Stimulated activated CD4-positive, alpha-beta T cell treated with anti-CD3 and anti-CD28 coated beads, Interleukin-12 subunit alpha, Interleukin-12 subunit beta, amount 100 ng/mL, for 24 hours (primary cell): ENCODE results near the gene MMP27.
"Not testable (repeated sequence)": the region's sequence is repeated elsewhere in the genome, so short reads cannot be mapped to it uniquely, and the experiment has no call there.

Source experiments
- DNase-seq, 2 experiments: peaks; one replicate each; pipeline ENCODE4 v3.0.0-alpha.2; 2020; ENCODE audit warnings: low read depth in 2 of 2

MMP27 gene, protein sequence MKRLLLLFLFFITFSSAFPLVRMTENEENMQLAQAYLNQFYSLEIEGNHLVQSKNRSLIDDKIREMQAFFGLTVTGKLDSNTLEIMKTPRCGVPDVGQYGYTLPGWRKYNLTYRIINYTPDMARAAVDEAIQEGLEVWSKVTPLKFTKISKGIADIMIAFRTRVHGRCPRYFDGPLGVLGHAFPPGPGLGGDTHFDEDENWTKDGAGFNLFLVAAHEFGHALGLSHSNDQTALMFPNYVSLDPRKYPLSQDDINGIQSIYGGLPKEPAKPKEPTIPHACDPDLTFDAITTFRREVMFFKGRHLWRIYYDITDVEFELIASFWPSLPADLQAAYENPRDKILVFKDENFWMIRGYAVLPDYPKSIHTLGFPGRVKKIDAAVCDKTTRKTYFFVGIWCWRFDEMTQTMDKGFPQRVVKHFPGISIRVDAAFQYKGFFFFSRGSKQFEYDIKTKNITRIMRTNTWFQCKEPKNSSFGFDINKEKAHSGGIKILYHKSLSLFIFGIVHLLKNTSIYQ

DNA sequence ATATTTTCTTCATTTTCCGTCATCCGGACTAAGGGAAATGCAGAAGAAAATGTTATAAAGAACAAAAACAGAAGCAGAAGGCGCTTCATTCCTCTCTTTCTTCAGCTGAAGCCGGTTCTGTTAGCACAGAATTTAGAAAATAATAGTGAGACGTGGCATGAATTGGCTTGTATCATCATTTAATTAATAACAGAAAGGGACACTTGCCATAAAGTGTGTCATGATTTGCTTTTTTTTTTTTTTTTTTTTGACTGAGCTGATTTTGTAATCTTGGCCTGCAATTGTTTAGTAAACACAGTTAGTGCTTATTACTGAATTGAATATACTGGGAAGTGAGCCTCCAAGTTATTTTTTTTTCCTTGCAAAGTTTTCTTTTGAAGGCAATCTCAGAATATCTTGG, at the start of gene MMP27:
MMP27 (minus strand) TSS at position 144 of the 400 bp plus-strand sequence; CDS start at position 89, 55 bp downstream.
- no peak for DNase-seq

DNA sequence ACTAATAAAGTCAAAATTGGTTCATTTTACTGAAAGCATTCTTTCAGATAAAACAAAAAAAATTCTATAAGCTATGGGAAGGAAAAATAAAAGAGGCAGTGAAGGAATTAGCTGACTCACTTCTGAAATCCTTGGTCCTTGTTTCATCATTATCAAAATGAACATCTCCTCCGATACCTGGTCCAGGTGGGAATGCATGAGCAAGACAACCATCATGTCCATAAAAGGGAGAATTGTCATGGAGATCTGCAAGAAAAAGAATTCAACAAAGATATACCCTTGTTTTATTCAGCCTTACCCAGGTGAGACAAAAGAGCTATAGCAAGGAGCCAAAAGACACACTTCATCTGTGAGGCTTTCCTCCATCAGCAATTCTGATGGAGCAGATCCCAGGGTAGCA, 47.7 kb upstream of the MMP27 start:
- no peak for DNase-seq

- no peak for DNase-seq
Observed at GRCh38 chr11:102751673-102752072, 46.1 kb upstream of the MMP27 start.

GRCh38 chr11:102749101-102749722, 43.6 kb upstream of the MMP27 start:
- DNase-seq, result no peak

DNA sequence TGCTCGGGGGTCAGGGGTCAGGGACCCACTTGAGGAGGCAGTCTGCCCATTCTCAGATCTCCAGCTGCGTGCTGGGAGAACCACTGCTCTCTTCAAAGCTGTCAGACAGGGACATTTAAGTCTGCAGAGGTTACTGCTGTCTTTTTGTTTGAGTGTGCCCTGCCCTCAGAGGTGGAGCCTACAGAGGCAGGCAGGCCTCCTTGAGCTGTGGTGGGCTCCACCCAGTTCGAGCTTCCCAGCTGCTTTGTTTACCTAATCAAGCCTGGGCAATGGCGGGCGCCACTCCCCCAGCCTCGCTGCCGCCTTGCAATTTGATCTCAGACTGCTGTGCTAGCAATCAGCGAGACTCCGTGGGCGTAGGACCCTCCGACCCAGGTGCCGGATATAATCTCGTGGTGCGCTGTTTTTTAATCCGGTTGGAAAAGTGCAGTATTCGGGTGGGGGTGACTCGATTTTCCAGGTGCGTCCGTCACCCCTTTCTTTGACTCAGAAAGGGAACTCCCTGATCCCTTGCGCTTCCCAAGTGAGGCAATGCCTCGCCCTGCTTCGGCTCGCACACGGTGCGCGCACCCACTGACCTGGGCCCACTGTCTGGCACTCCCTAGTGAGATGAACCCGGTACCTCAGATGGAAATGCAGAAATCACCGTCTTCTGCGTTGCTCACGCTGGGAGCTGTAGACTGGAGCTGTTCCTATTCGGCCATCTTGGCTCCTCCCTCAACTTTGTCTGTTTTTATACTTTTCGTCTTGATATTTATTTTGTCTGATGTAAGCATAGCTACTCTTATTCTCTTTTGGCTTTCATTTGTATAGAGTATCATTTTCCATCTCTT, 41.4 kb upstream of the MMP27 start:
- not testable (repeated sequence) for DNase-seq

- no peak for DNase-seq
Observed at GRCh38 chr11:102734650-102735049, 29.1 kb upstream of the MMP27 start.

- DNase-seq, result peak; percentile 3 to 45
Observed at GRCh38 chr11:102733232-102733875, 27.8 kb upstream of the MMP27 start.

DNA sequence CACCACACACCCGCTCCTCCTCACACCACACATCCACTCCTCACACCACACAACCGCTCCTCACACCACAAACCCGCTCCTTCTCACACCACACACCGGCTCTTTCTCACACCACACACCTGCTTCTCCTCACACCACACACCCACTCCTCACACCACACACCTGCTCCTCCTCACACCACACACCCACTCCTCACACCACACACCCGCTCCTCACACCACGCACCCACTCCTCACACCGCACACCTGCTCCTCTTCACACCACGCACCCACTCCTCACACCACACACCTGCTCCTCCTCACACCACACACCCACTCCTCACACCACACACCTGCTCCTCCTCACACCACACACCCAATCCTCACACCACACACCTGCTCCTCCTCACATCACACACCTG, 25.4 kb upstream of the MMP27 start:
- DNase-seq, result not testable (repeated sequence)

- DNase-seq, result no peak
Observed at GRCh38 chr11:102729849-102730815, 24.6 kb upstream of the MMP27 start.

DNA sequence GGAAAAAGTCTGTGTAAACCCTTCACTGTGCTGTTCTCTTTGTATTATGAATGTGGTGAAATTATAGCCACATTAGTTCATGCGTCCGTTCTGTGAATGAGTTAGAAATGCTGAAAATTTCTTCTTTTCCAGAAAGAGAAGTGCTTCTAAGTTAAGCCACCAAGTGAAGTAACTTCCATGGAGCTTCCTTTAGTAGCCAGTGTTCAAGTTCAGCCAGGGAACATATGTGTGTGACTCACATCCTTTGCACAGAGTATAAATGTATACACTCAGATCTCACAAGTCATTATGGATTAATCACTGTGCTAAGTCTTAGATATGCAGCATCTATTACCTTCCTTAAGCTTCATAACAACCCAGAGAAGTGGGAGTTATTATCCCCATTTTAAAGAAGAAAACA, 22.3 kb upstream of the MMP27 start:
- DNase-seq, result no peak

DNA sequence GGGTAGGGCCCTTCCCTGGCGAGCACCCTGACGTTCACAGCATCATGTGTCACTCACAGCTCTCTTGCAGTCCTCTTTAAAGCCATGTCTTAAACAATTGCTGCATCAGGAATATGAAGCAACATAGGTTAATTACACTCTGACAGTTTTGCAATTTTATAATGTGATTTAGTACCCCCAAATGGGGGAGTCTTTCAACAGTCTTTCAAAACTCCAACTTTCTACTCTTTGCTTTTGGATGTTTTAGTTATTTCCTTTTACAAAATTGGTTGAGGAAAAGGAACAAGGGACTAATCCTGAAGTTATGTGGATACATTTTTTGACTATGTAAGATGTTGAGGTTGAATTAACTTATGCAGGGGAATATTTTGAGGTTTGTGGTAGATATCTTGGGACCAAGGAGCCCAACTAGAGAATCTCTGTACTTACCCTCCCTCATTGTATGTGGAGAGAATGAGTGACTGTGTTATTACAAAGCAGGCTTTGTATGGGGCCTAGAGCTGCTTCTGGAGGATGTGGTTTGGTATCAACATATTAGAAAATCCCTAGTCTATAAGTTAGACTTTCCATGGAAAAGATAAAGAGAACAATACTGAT, 19.4 kb upstream of the MMP27 start, which contains the start of gene MMP8:
MMP8 (minus strand) TSS at position 51 of the 597 bp plus-strand sequence. CDS start 99 bp downstream, outside the sequence.
- DNase-seq, result no peak

GRCh38 chr11:102722821-102723220, 17.3 kb upstream of the MMP27 start:
- no peak for DNase-seq

GRCh38 chr11:102719620-102720277, 14.2 kb upstream of the MMP27 start:
- no peak for DNase-seq

GRCh38 chr11:102717280-102717679, 11.7 kb upstream of the MMP27 start:
- no peak for DNase-seq

- no peak for DNase-seq
Observed at GRCh38 chr11:102716527-102716926, 11.0 kb upstream of the MMP27 start.

- DNase-seq, result no peak
Observed at GRCh38 chr11:102712137-102712536, 6.6 kb upstream of the MMP27 start.

- DNase-seq, result no peak
Observed at GRCh38 chr11:102709201-102709945, 3.8 kb upstream of the MMP27 start.

DNA sequence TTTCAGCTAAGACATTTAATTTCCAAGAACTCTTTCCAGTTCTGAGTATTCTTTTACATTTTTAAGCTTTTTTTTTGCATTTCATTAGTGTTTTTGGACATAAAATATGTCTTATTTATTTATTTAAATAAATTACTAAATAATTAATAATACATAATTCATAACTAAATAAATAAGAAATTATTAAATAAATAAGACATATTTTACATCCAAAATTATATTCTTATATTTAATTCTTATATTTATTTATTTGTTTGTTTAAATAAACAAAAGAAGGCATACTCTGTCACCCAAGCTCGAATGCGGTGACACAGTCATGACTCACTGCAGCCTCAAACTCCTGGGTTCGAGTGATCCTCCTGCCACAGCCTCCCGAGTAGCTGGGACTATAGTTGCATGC, 3.1 kb upstream of the MMP27 start:
- DNase-seq, result no peak

GRCh38 chr11:102704841-102705240, 728 bp downstream of the MMP27 start:
- no peak for DNase-seq
